Transverse colon (tissue), 4 donors: Measurements from ENCODE around the gene RMDN2. TPM values are rescaled to one million over a fixed set of nuclear protein-coding genes. Genes with fewer than 3 reads are reported as not detected.

Source experiments
- DNase-seq: peaks from one replicate; pipeline ENCODE4 v3.0.0-alpha.2; 2019
- H3K27ac ChIP-seq, 4 donors: fragments of 200-600 bp; sonication (generic); 2 replicates each; pipeline ENCODE4 v1.5.1; 2016 to 2018; ENCODE audit warnings: inconsistent platforms in 4 of 4
- H3K27me3 ChIP-seq: fragments of 200-600 bp; sonication (generic); 2 replicates; pipeline ENCODE4 v1.5.1; 2017; ENCODE audit warnings: inconsistent platforms
- H3K36me3 ChIP-seq, 4 donors: fragments of 200-600 bp; sonication (generic); 2 replicates each; pipeline ENCODE4 v1.5.1; 2017 to 2019; ENCODE audit warnings: inconsistent platforms in 4 of 4
- H3K4me1 ChIP-seq, 4 donors: fragments of 200-600 bp; sonication (generic); 2 replicates each; pipeline ENCODE4 v1.5.1; 2017 to 2020; ENCODE audit warnings: inconsistent platforms in 4 of 4
- H3K4me3 ChIP-seq, 4 donors: fragments of 200-600 bp; sonication (generic); 1 replicate in 1 of 4; 2 replicates in 3 of 4; pipeline versions ENCODE4 v1.5.1 to v1.6.1; 2017 to 2019; ENCODE audit warnings: inconsistent platforms in 4 of 4
- H3K9me3 ChIP-seq, 2 donors: fragments of 200-600 bp; sonication (generic); 2 replicates each; pipeline ENCODE4 v1.5.1; 2017 to 2019; ENCODE audit warnings: inconsistent platforms in 2 of 2
- EP300 ChIP-seq: sonication (generic); formaldehyde crosslinking; IDR thresholded peaks from one replicate; pipeline ENCODE4 v1.6.1; 2017; ENCODE audit warnings: antibody characterized with exemption, low read depth
- POLR2A ChIP-seq: fragments of 450-650 bp; IDR thresholded peaks from one replicate; pipeline ENCODE4 v1.6.1; 2016; ENCODE audit warnings: antibody characterized with exemption, mild to moderate bottlenecking, moderate library complexity
- POLR2AphosphoS5 ChIP-seq, 3 donors: sonication (generic); formaldehyde crosslinking; IDR thresholded peaks; one replicate each; pipeline ENCODE4 v1.6.1; 2016; ENCODE audit warnings: antibody characterized with exemption in 3 of 3
- WGBS, 2 donors: methylation state at CpG; one replicate each; pipeline ENCODE4 v1.1.5; 2018; ENCODE audit warnings: low coverage in 1 of 2; 5-methylcytosine and 5-hydroxymethylcytosine counted together
- in situ Hi-C, 4 donors: fragments of 200-750 bp; cut with MboI; loops; one replicate each; pipeline versions ENCODE4 v1.15.0 to v1.15.1; 2017; ENCODE audit warnings: low sequenced_read_pairs in 3 of 4, low pct_ligation_motif_present in 1 of 4, low pct_unique_long_range_greater_than_20kb in 1 of 4
- intact Hi-C: fragments of 100-400 bp; cut with DNase I; formaldehyde crosslinking; loops from one replicate; pipeline ENCODE4 v1.15.1; 2023; ENCODE audit warnings: low total_unique reads
- total RNA-seq, 4 donors: library from RNA; depleted of rRNA; stranded (reverse); fragments of >200 nt; gene quantifications; one replicate each; pipeline ENCODE4 v1.1.0, GENCODE V29; 2016
- TF ChIP-seq, protein P1 (sequence below), 5 experiments: fragments of 200-600 bp in 3 of 5; fragments of 450-650 bp in 2 of 5; sonication (generic) in 3 of 5; IDR thresholded peaks; 1 replicate in 2 of 5; 2 replicates in 3 of 5; pipeline ENCODE4 v1.5.1; 2016 to 2017; ENCODE audit warnings: antibody characterized with exemption in 5 of 5, inconsistent platforms in 3 of 5, mild to moderate bottlenecking in 2 of 5, moderate library complexity in 1 of 5

Gene RMDN2, protein sequence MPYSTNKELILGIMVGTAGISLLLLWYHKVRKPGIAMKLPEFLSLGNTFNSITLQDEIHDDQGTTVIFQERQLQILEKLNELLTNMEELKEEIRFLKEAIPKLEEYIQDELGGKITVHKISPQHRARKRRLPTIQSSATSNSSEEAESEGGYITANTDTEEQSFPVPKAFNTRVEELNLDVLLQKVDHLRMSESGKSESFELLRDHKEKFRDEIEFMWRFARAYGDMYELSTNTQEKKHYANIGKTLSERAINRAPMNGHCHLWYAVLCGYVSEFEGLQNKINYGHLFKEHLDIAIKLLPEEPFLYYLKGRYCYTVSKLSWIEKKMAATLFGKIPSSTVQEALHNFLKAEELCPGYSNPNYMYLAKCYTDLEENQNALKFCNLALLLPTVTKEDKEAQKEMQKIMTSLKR
- 10 to 100 TPM; 12.3 to 48.3 (median 28.9) TPM for total RNA-seq

DNA sequence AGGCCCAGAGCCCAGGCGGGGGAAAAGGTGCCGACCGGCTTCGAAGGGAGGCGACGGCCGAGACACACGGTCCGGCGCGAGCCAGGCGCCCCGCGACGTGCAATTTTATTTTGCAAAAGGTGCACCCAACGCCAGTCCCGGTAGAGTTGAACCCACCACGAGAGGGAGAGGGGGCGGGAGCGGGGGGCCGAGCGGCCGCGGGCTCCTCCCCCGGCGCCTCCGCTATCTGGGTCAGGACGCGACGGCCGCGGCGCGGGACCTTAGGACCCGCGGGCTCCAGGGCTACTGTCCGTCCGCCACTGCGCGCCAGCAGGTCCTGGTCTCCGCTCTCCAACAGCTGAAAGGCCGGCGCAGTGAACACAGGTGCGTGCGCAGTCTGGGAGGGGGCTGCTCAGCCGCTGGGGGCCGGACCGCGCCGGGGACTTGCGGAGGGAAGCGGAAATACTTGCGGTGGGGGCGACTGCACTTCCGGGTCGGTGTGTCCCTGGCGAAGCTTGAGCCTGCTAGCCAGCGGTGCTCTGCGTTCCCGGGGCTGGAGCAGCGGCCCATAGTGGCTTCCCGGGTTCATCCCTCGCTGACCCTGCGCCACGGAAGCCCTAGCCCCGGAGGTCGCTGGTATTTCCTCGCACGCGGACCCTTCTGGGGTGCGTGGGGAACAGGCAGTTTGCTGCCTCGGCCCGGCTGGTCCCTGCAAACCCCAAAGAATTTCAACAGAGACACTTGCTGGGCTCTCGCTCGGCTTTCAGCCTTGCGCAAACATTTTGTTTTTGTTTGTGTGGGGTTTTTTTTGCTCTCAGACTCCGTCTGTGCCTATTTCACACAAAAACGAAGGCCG is at the start of gene RMDN2:
Gene RMDN2 (plus strand): TSS at position 225 of the 835 bp plus-strand sequence. CDS start 3,991 bp downstream, outside the sequence.
- peaks cover 5 to 71% (median 41%) of the 10 kb centered on the region in 4 donors for H3K4me1 ChIP-seq
- peak within 1 kb of the TSS; percentile 62 to 73 (median 70) for H3K4me3 ChIP-seq
- no peaks in the 10 kb centered on the region for H3K9me3 ChIP-seq
- peak within 1 kb of the TSS; percentile 91 to 98 (median 96) for H3K27ac ChIP-seq
- no peaks in the 10 kb centered on the region for H3K27me3 ChIP-seq
- no peaks in the 10 kb centered on the region for H3K36me3 ChIP-seq
- TF ChIP-seq EP300, result no peak
- TF ChIP-seq POLR2AphosphoS5 (IDR thresholded peaks at IDR 0.05), result peak; percentile 77 to 89 (median 85)
- TF ChIP-seq, protein P1, sequence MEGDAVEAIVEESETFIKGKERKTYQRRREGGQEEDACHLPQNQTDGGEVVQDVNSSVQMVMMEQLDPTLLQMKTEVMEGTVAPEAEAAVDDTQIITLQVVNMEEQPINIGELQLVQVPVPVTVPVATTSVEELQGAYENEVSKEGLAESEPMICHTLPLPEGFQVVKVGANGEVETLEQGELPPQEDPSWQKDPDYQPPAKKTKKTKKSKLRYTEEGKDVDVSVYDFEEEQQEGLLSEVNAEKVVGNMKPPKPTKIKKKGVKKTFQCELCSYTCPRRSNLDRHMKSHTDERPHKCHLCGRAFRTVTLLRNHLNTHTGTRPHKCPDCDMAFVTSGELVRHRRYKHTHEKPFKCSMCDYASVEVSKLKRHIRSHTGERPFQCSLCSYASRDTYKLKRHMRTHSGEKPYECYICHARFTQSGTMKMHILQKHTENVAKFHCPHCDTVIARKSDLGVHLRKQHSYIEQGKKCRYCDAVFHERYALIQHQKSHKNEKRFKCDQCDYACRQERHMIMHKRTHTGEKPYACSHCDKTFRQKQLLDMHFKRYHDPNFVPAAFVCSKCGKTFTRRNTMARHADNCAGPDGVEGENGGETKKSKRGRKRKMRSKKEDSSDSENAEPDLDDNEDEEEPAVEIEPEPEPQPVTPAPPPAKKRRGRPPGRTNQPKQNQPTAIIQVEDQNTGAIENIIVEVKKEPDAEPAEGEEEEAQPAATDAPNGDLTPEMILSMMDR (IDR thresholded peaks at IDR 0.05), result peak in 3 of 5 experiments; percentile 15 to 22 (median 20)
- TF ChIP-seq POLR2A, result peak; percentile 81
- in situ Hi-C loops, result no loop called here
- DNase-seq, result peak; percentile 93
- 0 to 1% methylated on average over 10 to 66 of the region's 79 CpGs for WGBS, 2 donors
- intact Hi-C loops, result no loop called here

DNA sequence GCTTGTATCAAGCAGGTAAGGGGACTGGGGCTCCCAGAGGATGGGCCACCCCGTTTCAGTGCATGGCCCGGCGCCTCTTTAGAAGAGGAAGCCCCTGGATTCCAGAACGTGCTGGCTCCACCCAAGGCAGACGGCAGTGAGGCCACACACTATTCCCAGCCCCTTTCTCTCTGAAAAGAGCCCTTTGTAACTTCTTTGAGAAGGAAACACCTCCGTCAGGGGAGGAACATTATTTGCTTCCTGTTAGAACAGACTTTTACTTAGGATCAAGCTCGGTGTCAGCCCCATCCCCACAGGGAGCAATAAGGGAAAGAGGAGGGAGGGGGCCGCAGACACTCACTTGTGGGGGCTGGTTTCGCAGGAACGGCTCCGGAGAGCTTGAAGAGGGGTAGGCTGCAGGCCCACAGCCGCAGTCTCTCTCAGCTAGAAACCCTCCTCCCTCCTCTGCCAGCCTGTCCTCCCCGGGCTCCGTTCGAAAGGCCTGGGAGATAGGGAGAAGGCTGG is 49.6 kb upstream of the RMDN2 start:
- DNase-seq, result no peak
- WGBS, 2 donors, result 43% methylated on average over 15 of the region's 15 CpGs; no CpG with 5 or more reads in 1 of the 2 donors
- H3K4me1 ChIP-seq, result peaks cover 5 to 18% (median 11%) of the 10 kb centered on the region in 4 donors
- intact Hi-C loops, result loop anchor here (5.0 kb wide), 2 partner anchors 463 to 483 kb away; no protein-coding TSS in a partner anchor
- H3K4me3 ChIP-seq, result no peak overlapping the region
- H3K36me3 ChIP-seq, result no peaks in the 10 kb centered on the region
- TF ChIP-seq POLR2AphosphoS5 (IDR thresholded peaks at IDR 0.05) (no peak), EP300 (no peak), POLR2A (no peak)
- TF ChIP-seq, protein P1 (IDR thresholded peaks at IDR 0.05), result no peak
- in situ Hi-C loops, result loop anchor here in 2 of 4 donors (25.0 kb wide), 1 partner anchor 713 kb away; the partner anchor contains the start of gene EIF2AK2 (in 2 of the 2)
- H3K27ac ChIP-seq, result peak overlapping the region in 1 of 4 donors; percentile 4
- H3K27me3 ChIP-seq, result no peaks in the 10 kb centered on the region
- no peaks in the 10 kb centered on the region for H3K9me3 ChIP-seq

DNA sequence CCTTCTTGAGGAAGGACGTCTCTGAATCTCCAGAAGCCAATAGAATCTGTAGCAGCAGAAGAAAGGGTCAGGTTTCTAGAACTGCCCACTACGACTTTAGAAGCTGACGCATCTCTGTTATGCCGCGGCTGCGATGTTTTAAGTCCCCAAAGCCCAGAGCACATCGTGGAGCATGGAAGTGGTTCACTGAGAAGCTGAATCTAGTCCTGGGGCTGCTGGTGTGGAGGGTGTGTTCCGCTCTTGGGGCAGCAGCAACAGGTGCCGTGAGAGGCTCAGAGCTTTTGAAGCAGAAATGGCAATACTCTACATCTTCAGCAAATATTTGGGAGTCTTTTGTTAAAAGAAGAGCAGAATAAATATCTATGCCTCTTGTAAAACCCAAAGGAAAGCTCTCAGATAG is 48.9 kb upstream of the RMDN2 start:
- intact Hi-C loops, result loop anchor here (5.0 kb wide), 2 partner anchors 464 to 484 kb away; no protein-coding TSS in a partner anchor
- Histone ChIP-seq H3K27me3 (no peaks in the 10 kb centered on the region), H3K36me3 (no peaks in the 10 kb centered on the region), H3K27ac (peak overlapping the region in 1 of 4 donors; percentile 4), H3K4me3 (no peak overlapping the region), H3K4me1 (peaks cover 3 to 13% (median 10%) of the 10 kb centered on the region in 4 donors), H3K9me3 (no peaks in the 10 kb centered on the region)
- in situ Hi-C loops, result loop anchor here in 2 of 4 donors (25.0 kb wide), 1 partner anchor 714 kb away; the partner anchor contains the start of gene EIF2AK2 (in 2 of the 2)
- TF ChIP-seq, protein P1 (IDR thresholded peaks at IDR 0.05), result no peak
- TF ChIP-seq POLR2AphosphoS5 (IDR thresholded peaks at IDR 0.05) (no peak), EP300 (no peak), POLR2A (no peak)
- 85 to 86% methylated on average over 4 to 9 of the region's 9 CpGs for WGBS, 2 donors
- no peak for DNase-seq
